Neural cell (in vitro differentiated cells): ENCODE data around the gene NADK.
"Not testable (repeated sequence)": the region's sequence is repeated elsewhere in the genome, so short reads cannot be mapped to it uniquely, and the experiment has no call there.

Source experiments
- CTCF ChIP-seq: fragments of 450-650 bp; IDR thresholded peaks from 2 replicates; pipeline ENCODE4 v1.5.1; 2014; ENCODE audit warnings: antibody characterized with exemption, mild to moderate bottlenecking, moderate library complexity; ENCODE audit not compliant: poor library complexity, severe bottlenecking
- POLR2AphosphoS5 ChIP-seq: IDR thresholded peaks from 2 replicates; pipeline ENCODE4 v1.6.1; 2012
- REST ChIP-seq: IDR thresholded peaks from 2 replicates; pipeline ENCODE4 v1.6.1; 2012; ENCODE audit warnings: borderline replicate concordance
- SMC3 ChIP-seq: fragments of 450-650 bp; conservative IDR thresholded peaks from 2 replicates; pipeline ENCODE4 v1.6.1; 2014; ENCODE audit warnings: antibody characterized with exemption, mild to moderate bottlenecking, moderate library complexity; ENCODE audit not compliant: poor library complexity

GRCh38 chr1:1737675-1738590 is 40.3 kb downstream of the NADK start:
- not testable (repeated sequence) for TF ChIP-seq REST, POLR2AphosphoS5, CTCF, SMC3
